ENCODE measurements around the gene IQGAP3.
"Not testable (repeated sequence)": the region's sequence is repeated elsewhere in the genome, so short reads cannot be mapped to it uniquely, and the experiment has no call there.

IQGAP3 gene

GRCh38 chr1:156587927-156588326 lies 15.6 kb upstream of the IQGAP3 start:
- H3K27me3 Mint-ChIP-seq, H3K4me3 Mint-ChIP-seq, H3K9me3 Mint-ChIP-seq, H3K27ac Mint-ChIP-seq, ATAC-seq: not testable (repeated sequence)
- peaks cover 30% of the 10 kb centered on the region for H3K4me1 Mint-ChIP-seq
- H3K36me3 Mint-ChIP-seq: peaks cover 15% of the 10 kb centered on the region

GRCh38 chr1:156586892-156587477 lies 14.6 kb upstream of the IQGAP3 start:
- Mint-ChIP-seq H3K27me3 (no peaks in the 10 kb centered on the region), H3K4me1 (peaks cover 32% of the 10 kb centered on the region)

GRCh38 chr1:156586323-156586722 lies 14.0 kb upstream of the IQGAP3 start:
- H3K4me3 Mint-ChIP-seq: no peak overlapping the region
- no peak for ATAC-seq
- peaks cover 11% of the 10 kb centered on the region for H3K36me3 Mint-ChIP-seq
- H3K9me3 Mint-ChIP-seq: no peaks in the 10 kb centered on the region
- no peaks in the 10 kb centered on the region for H3K27me3 Mint-ChIP-seq
- no peak overlapping the region for H3K27ac Mint-ChIP-seq
- H3K4me1 Mint-ChIP-seq: peaks cover 38% of the 10 kb centered on the region

More at GRCh38 chr1:156586892-156587477, 14.6 kb upstream of the IQGAP3 start:
- peaks cover 11% of the 10 kb centered on the region for H3K36me3 Mint-ChIP-seq
- no peaks in the 10 kb centered on the region for H3K9me3 Mint-ChIP-seq
- ATAC-seq: no peak
- H3K27ac Mint-ChIP-seq: no peak overlapping the region
- H3K4me3 Mint-ChIP-seq: no peak overlapping the region

GRCh38 chr1:156584813-156585212 lies 12.4 kb upstream of the IQGAP3 start:
- Mint-ChIP-seq H3K9me3 (no peaks in the 10 kb centered on the region), H3K27ac (no peak overlapping the region), H3K4me1 (peaks cover 37% of the 10 kb centered on the region), H3K4me3 (no peak overlapping the region), H3K27me3 (no peaks in the 10 kb centered on the region), H3K36me3 (peaks cover 11% of the 10 kb centered on the region)
- ATAC-seq: no peak

- Mint-ChIP-seq H3K4me1 (peaks cover 37% of the 10 kb centered on the region), H3K36me3 (peaks cover 11% of the 10 kb centered on the region), H3K9me3 (no peaks in the 10 kb centered on the region), H3K4me3 (peak overlapping the region; percentile 16), H3K27ac (peak overlapping the region; percentile 97), H3K27me3 (no peaks in the 10 kb centered on the region)
- no peak for ATAC-seq
Observed at GRCh38 chr1:156583821-156584622, 11.7 kb upstream of the IQGAP3 start.

GRCh38 chr1:156582388-156583017 lies 10.1 kb upstream of the IQGAP3 start:
- H3K27ac Mint-ChIP-seq: peak overlapping the region; percentile 97
- H3K9me3 Mint-ChIP-seq: no peaks in the 10 kb centered on the region
- H3K36me3 Mint-ChIP-seq: peaks cover 11% of the 10 kb centered on the region
- peaks cover 37% of the 10 kb centered on the region for H3K4me1 Mint-ChIP-seq
- H3K27me3 Mint-ChIP-seq: no peaks in the 10 kb centered on the region
- ATAC-seq: peak; percentile 64
- H3K4me3 Mint-ChIP-seq: peak overlapping the region; percentile 82

- no peaks in the 10 kb centered on the region for H3K9me3 Mint-ChIP-seq
- ATAC-seq: peak; percentile 85
- no peaks in the 10 kb centered on the region for H3K27me3 Mint-ChIP-seq
- H3K4me1 Mint-ChIP-seq: peaks cover 37% of the 10 kb centered on the region
- H3K36me3 Mint-ChIP-seq: peaks cover 11% of the 10 kb centered on the region
- H3K4me3 Mint-ChIP-seq: peak overlapping the region; percentile 82
- peak overlapping the region; percentile 97 for H3K27ac Mint-ChIP-seq
Observed at GRCh38 chr1:156581661-156582387, 9.5 kb upstream of the IQGAP3 start.

- Mint-ChIP-seq H3K36me3 (no peaks in the 10 kb centered on the region), H3K27ac (no peak within 1 kb of the TSS), H3K4me3 (no peak within 1 kb of the TSS)
Observed at GRCh38 chr1:156579472-156579871, 7.1 kb upstream of the IQGAP3 start, which contains the start of gene TTC24. Gene TTC24, plus strand, starts transcription at chr1:156579723. Its CDS starts 1,642 bp downstream, at chr1:156581365.

GRCh38 chr1:156578055-156578454 lies 5.7 kb upstream of the IQGAP3 start:
- Mint-ChIP-seq H3K27me3 (peaks cover 4% of the 10 kb centered on the region), H3K9me3 (no peaks in the 10 kb centered on the region), H3K36me3 (no peaks in the 10 kb centered on the region)

More at GRCh38 chr1:156579472-156579871, 7.1 kb upstream of the IQGAP3 start, which contains the start of gene TTC24:
- no peak for ATAC-seq
- no peaks in the 10 kb centered on the region for H3K9me3 Mint-ChIP-seq
- H3K4me1 Mint-ChIP-seq: peaks cover 36% of the 10 kb centered on the region
- no peaks in the 10 kb centered on the region for H3K27me3 Mint-ChIP-seq

GRCh38 chr1:156577550-156577949 lies 5.2 kb upstream of the IQGAP3 start:
- no peaks in the 10 kb centered on the region for H3K36me3 Mint-ChIP-seq
- no peaks in the 10 kb centered on the region for H3K9me3 Mint-ChIP-seq
- H3K4me3 Mint-ChIP-seq: no peak overlapping the region
- ATAC-seq: no peak
- peaks cover 23% of the 10 kb centered on the region for H3K4me1 Mint-ChIP-seq
- peaks cover 9% of the 10 kb centered on the region for H3K27me3 Mint-ChIP-seq
- H3K27ac Mint-ChIP-seq: no peak overlapping the region

More at GRCh38 chr1:156578055-156578454, 5.7 kb upstream of the IQGAP3 start:
- no peak for ATAC-seq
- Mint-ChIP-seq H3K4me3 (no peak overlapping the region), H3K27ac (no peak overlapping the region), H3K4me1 (peaks cover 23% of the 10 kb centered on the region)

GRCh38 chr1:156574039-156574633 lies 1.8 kb upstream of the IQGAP3 start:
- Mint-ChIP-seq H3K27me3 (peaks cover 28% of the 10 kb centered on the region), H3K9me3 (no peaks in the 10 kb centered on the region), H3K4me3 (no peak overlapping the region), H3K27ac (no peak overlapping the region), H3K36me3 (no peaks in the 10 kb centered on the region), H3K4me1 (peaks cover 12% of the 10 kb centered on the region)
- no peak for ATAC-seq

- peak overlapping the region; percentile 82 for H3K4me3 Mint-ChIP-seq
- H3K27ac Mint-ChIP-seq: peak overlapping the region; percentile 28
- no peak for ATAC-seq
- no peaks in the 10 kb centered on the region for H3K9me3 Mint-ChIP-seq
- H3K4me1 Mint-ChIP-seq: peaks cover 12% of the 10 kb centered on the region
- H3K36me3 Mint-ChIP-seq: no peaks in the 10 kb centered on the region
- H3K27me3 Mint-ChIP-seq: peaks cover 28% of the 10 kb centered on the region
Observed at GRCh38 chr1:156572663-156573018, 276 bp upstream of the IQGAP3 start.

GRCh38 chr1:156571261-156571852 lies 1.0 kb downstream of the IQGAP3 start:
- Mint-ChIP-seq H3K36me3 (no peaks in the 10 kb centered on the region), H3K27ac (no peak overlapping the region), H3K4me3 (peak overlapping the region; percentile 82), H3K9me3 (no peaks in the 10 kb centered on the region), H3K4me1 (peaks cover 12% of the 10 kb centered on the region), H3K27me3 (peaks cover 28% of the 10 kb centered on the region)
- ATAC-seq: no peak

- no peak for ATAC-seq
- no peaks in the 10 kb centered on the region for H3K36me3 Mint-ChIP-seq
- peaks cover 12% of the 10 kb centered on the region for H3K27me3 Mint-ChIP-seq
- H3K27ac Mint-ChIP-seq: no peak overlapping the region
- no peaks in the 10 kb centered on the region for H3K4me1 Mint-ChIP-seq
- H3K4me3 Mint-ChIP-seq: no peak overlapping the region
- H3K9me3 Mint-ChIP-seq: no peaks in the 10 kb centered on the region
Observed at GRCh38 chr1:156566436-156566835, 5.9 kb downstream of the IQGAP3 start.

Measured in stimulated activated memory B cell treated with anti-CD40 and anti-IgM and Interleukin-4, amounts not matched to agents 10 μg/mL and 1 μg/mL and 100 μg/mL, for 72 hours (primary cell).